SK-N-SH treated with all-trans-retinoic acid at 6 μM for 48 hours (cell line): ENCODE measurements around the gene TEAD4.

Source experiments
- CSDC2 ChIP-seq: fragments of 250-450 bp; sonication (Bioruptor Pico); IDR thresholded peaks from 2 replicates; pipeline ENCODE4 v1.5.0; 2020; ENCODE audit warnings: mild to moderate bottlenecking, moderate library complexity
- RARB ChIP-seq: fragments of 250-450 bp; sonication (Bioruptor Pico); IDR thresholded peaks from 2 replicates; pipeline ENCODE4 v1.8.0; 2021; ENCODE audit warnings: mild to moderate bottlenecking, moderate library complexity
- SNAI2 ChIP-seq: fragments of 250-450 bp; sonication (Bioruptor Pico); IDR thresholded peaks from 2 replicates; pipeline ENCODE4 v1.5.0; 2020; ENCODE audit warnings: mild to moderate bottlenecking, moderate library complexity
- TCF4 ChIP-seq: fragments of 250-450 bp; sonication (Bioruptor Pico); IDR thresholded peaks from 2 replicates; pipeline ENCODE4 v1.8.0; 2021; ENCODE audit warnings: mild to moderate bottlenecking, moderate library complexity, borderline replicate concordance
- TOX ChIP-seq: fragments of 250-450 bp; sonication (Bioruptor Pico); IDR thresholded peaks from 2 replicates; pipeline ENCODE4 v1.8.0; 2021; ENCODE audit warnings: mild to moderate bottlenecking, moderate library complexity, borderline replicate concordance
- TF ChIP-seq, protein P1 (sequence below): fragments of 250-450 bp; sonication (Bioruptor Pico); IDR thresholded peaks from 2 replicates; pipeline ENCODE4 v1.5.0; 2020; ENCODE audit warnings: mild to moderate bottlenecking, moderate library complexity
- TF ChIP-seq, protein P2 (sequence below): fragments of 250-450 bp; sonication (Bioruptor Pico); IDR thresholded peaks from 2 replicates; pipeline ENCODE4 v1.5.1; 2021; ENCODE audit warnings: mild to moderate bottlenecking, moderate library complexity

- TF ChIP-seq TOX (CRISPR knock-in tag) (no peak), CSDC2 (CRISPR knock-in tag) (no peak), RARB (CRISPR knock-in tag) (no peak), SNAI2 (no peak), TCF4 (CRISPR knock-in tag) (no peak)
- TF ChIP-seq, protein P1, sequence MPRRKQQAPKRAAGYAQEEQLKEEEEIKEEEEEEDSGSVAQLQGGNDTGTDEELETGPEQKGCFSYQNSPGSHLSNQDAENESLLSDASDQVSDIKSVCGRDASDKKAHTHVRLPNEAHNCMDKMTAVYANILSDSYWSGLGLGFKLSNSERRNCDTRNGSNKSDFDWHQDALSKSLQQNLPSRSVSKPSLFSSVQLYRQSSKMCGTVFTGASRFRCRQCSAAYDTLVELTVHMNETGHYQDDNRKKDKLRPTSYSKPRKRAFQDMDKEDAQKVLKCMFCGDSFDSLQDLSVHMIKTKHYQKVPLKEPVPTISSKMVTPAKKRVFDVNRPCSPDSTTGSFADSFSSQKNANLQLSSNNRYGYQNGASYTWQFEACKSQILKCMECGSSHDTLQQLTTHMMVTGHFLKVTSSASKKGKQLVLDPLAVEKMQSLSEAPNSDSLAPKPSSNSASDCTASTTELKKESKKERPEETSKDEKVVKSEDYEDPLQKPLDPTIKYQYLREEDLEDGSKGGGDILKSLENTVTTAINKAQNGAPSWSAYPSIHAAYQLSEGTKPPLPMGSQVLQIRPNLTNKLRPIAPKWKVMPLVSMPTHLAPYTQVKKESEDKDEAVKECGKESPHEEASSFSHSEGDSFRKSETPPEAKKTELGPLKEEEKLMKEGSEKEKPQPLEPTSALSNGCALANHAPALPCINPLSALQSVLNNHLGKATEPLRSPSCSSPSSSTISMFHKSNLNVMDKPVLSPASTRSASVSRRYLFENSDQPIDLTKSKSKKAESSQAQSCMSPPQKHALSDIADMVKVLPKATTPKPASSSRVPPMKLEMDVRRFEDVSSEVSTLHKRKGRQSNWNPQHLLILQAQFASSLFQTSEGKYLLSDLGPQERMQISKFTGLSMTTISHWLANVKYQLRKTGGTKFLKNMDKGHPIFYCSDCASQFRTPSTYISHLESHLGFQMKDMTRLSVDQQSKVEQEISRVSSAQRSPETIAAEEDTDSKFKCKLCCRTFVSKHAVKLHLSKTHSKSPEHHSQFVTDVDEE (CRISPR knock-in tag) = no peak
- TF ChIP-seq, protein P2, sequence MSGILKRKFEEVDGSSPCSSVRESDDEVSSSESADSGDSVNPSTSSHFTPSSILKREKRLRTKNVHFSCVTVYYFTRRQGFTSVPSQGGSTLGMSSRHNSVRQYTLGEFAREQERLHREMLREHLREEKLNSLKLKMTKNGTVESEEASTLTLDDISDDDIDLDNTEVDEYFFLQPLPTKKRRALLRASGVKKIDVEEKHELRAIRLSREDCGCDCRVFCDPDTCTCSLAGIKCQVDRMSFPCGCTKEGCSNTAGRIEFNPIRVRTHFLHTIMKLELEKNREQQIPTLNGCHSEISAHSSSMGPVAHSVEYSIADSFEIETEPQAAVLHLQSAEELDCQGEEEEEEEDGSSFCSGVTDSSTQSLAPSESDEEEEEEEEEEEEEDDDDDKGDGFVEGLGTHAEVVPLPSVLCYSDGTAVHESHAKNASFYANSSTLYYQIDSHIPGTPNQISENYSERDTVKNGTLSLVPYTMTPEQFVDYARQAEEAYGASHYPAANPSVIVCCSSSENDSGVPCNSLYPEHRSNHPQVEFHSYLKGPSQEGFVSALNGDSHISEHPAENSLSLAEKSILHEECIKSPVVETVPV (CRISPR knock-in tag) = no peak
Observed at GRCh38 chr12:2933586-2933985, 25.6 kb upstream of the TEAD4 start.
